LNCaP clone FGC (cell line): Measurements from ENCODE around the gene DHRS13.
"Not testable (repeated sequence)": the region's sequence is repeated elsewhere in the genome, so short reads cannot be mapped to it uniquely, and the experiment has no call there.

Experiments
- DNase-seq: peaks from one replicate; pipeline ENCODE4 v3.0.0-alpha.2; 2011; ENCODE audit warnings: low read depth
- H3K4me3 ChIP-seq: 2 replicates; pipeline ENCODE4 v1.5.1; 2011; ENCODE audit warnings: mild to moderate bottlenecking, low read depth, low read length, control low read depth
- TF ChIP-seq, protein P1 (sequence below): IDR thresholded peaks from 2 replicates; pipeline ENCODE4 v1.5.1; 2012; ENCODE audit warnings: mild to moderate bottlenecking; ENCODE audit not compliant: control insufficient read depth, insufficient read depth; ENCODE audit errors: extremely low read depth

The DHRS13 gene

DNA sequence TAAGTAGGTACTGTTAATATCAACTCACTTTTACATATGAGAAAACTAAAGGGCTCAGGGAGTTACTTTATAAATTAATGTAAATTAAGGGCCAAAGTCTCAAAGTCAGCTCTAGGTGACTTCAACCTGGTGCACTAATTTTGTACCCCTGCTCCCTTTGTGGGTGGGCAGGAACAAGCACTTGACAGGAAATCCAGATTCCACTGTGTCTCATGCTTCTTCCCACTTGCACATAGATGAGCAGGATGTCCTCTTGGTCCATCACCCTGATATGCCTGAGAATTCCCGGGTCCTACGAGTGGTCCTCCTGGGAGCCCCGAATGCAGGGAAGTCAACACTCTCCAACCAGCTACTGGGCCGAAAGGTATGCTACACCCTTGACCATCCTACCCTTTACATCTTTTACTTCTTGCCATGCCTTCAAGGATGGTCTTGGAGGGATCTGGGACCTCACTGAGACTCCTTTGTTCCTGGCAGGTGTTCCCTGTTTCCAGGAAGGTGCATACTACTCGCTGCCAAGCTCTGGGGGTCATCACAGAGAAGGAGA lies 46.8 kb downstream of the DHRS13 start:
- TF ChIP-seq, protein P1, sequence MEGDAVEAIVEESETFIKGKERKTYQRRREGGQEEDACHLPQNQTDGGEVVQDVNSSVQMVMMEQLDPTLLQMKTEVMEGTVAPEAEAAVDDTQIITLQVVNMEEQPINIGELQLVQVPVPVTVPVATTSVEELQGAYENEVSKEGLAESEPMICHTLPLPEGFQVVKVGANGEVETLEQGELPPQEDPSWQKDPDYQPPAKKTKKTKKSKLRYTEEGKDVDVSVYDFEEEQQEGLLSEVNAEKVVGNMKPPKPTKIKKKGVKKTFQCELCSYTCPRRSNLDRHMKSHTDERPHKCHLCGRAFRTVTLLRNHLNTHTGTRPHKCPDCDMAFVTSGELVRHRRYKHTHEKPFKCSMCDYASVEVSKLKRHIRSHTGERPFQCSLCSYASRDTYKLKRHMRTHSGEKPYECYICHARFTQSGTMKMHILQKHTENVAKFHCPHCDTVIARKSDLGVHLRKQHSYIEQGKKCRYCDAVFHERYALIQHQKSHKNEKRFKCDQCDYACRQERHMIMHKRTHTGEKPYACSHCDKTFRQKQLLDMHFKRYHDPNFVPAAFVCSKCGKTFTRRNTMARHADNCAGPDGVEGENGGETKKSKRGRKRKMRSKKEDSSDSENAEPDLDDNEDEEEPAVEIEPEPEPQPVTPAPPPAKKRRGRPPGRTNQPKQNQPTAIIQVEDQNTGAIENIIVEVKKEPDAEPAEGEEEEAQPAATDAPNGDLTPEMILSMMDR: no peak
- H3K4me3 ChIP-seq: peak overlapping the region; percentile 97
- no peak for DNase-seq

DNA sequence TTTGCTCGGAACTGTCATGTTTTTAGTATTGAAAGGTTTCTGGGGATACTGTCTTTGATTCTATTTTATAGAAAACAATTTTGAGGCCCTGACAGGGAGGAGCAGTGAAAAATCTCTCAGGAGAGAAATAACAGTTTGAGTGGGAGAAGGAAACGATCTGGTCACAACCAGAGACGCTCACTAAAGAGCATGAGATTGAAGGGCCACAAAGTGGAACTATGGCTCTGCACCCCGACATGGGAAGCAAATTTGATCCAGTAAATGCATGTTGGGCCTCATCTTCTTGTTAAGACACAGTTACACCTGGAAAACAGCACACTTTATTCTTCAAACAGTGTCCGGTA lies 47.6 kb downstream of the DHRS13 start:
- TF ChIP-seq, protein P1: no peak

GRCh38 chr17:28854457-28855335 lies 48.2 kb downstream of the DHRS13 start, which contains the start of gene ERAL1:
Gene ERAL1, plus strand, starts transcription at chr17:28855016. Its CDS starts 19 bp downstream, at chr17:28855035.
- TF ChIP-seq, protein P1: no peak
- peak; percentile 70 for DNase-seq
- peak within 1 kb of the TSS; percentile 97 for H3K4me3 ChIP-seq

More for the DNA sequence above, 47.6 kb downstream of the DHRS13 start:
- no peak for DNase-seq
- peak overlapping the region; percentile 97 for H3K4me3 ChIP-seq

DNA sequence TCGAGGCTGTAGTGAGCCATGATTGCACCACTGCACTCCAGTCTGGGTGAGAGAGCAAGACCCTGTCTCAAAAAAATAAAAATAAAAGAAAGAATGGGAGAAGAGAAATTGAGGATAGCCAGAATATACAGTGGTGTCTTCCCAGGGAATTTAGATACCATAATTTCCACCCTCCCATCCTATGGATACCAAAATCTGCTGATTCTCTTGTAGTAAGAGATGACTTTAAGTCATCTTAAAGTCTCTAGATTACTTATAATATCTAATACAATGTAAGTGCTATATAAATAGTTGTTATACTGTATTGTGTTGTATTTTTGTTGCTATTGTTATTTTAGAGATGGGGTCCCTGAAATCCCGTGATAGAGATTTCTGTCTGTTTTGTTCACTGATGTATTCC lies 49.6 kb downstream of the DHRS13 start:
- TF ChIP-seq, protein P1: no peak
- no peak for DNase-seq
- no peak overlapping the region for H3K4me3 ChIP-seq

GRCh38 chr17:28849281-28849680 lies 53.6 kb downstream of the DHRS13 start:
- TF ChIP-seq, protein P1: no peak
- DNase-seq: no peak

DNA sequence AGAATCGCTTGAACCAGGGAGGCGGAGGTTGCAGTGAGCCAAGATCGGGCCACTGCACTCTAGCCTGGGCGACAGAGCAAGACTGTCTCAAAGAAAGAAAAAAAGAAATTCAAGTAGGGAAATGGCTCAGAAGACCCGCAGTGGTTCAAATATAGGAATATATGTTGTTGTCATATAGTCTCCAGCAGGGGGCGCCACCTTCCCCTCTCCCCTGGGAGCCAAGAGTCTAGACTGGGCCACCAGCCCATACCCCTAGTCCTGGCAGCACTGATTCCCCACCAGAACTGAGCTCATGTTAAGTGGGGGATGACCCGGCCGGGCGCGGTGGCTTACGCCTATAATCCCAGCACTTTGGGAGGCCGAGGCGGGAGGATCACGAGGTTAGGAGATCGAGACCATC lies 54.2 kb downstream of the DHRS13 start:
- not testable (repeated sequence) for H3K4me3 ChIP-seq, DNase-seq
- TF ChIP-seq, protein P1: peak; percentile 23; the same call in 1 of the 2 replicates

More at GRCh38 chr17:28849281-28849680, 53.6 kb downstream of the DHRS13 start:
- no peak overlapping the region for H3K4me3 ChIP-seq
